ENCODE results near the gene SPATA6L. TPM values are rescaled to one million over a fixed set of nuclear protein-coding genes. Genes with fewer than 3 reads are reported as not detected.
A peak's percentile ranks its signal among the peaks of the same experiment; 100 is the strongest.

The SPATA6L gene
- total and polyA plus RNA-seq, 8 donors: 4.2 to 12.5 (median 7.8) TPM

- ATAC-seq (no peak), FAIRE-seq (no peak), DNase-seq (no peak)
- intact Hi-C loops (cut with DNase I): no loop called here
- WGBS, 2 donors: 39 to 92% methylated on average over 2 of the region's 2 CpGs
- Histone ChIP-seq H3K27ac (no peak overlapping the region), H3K36me3 (peaks cover 0 to 12% (median 3%) of the 10 kb centered on the region in 3 donors), H3K27me3 (no peaks in the 10 kb centered on the region), H3K4me1 (peaks cover 4 to 15% (median 14%) of the 10 kb centered on the region in 3 donors), H3K9me3 (no peaks in the 10 kb centered on the region), H3K4me3 (no peak overlapping the region)
- TF ChIP-seq, protein P1, sequence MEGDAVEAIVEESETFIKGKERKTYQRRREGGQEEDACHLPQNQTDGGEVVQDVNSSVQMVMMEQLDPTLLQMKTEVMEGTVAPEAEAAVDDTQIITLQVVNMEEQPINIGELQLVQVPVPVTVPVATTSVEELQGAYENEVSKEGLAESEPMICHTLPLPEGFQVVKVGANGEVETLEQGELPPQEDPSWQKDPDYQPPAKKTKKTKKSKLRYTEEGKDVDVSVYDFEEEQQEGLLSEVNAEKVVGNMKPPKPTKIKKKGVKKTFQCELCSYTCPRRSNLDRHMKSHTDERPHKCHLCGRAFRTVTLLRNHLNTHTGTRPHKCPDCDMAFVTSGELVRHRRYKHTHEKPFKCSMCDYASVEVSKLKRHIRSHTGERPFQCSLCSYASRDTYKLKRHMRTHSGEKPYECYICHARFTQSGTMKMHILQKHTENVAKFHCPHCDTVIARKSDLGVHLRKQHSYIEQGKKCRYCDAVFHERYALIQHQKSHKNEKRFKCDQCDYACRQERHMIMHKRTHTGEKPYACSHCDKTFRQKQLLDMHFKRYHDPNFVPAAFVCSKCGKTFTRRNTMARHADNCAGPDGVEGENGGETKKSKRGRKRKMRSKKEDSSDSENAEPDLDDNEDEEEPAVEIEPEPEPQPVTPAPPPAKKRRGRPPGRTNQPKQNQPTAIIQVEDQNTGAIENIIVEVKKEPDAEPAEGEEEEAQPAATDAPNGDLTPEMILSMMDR (IDR thresholded peaks at IDR 0.05): no peak
These were observed 22.7 kb upstream of the SPATA6L start for GRCh38 chr9:4689021-4689420.

DNA sequence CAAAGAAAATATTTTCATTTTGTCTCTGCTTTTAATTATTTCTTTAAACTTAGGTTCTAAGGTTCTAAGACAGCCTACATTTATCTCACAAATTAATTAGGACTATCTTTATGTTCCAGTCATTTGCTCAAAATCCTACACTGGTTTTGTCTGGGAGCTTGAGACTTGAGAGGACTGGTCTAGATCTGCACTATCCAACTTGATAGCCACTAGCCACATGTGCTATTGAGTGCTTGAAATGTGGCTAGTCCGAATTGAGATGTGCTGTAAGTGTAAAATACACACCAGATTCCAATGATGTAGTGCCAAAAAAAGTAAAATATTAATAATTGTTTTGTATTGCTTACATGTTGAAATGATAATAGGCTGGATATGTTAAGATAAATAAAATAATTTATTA, 20.3 kb upstream of the SPATA6L start:
- FAIRE-seq (no peak), ATAC-seq (no peak), DNase-seq (no peak)
- Histone ChIP-seq H3K27me3 (no peaks in the 10 kb centered on the region), H3K4me3 (no peak overlapping the region), H3K27ac (no peak overlapping the region), H3K4me1 (peaks cover 7 to 15% (median 14%) of the 10 kb centered on the region in 3 donors), H3K9me3 (no peaks in the 10 kb centered on the region), H3K36me3 (peaks cover 0 to 12% (median 3%) of the 10 kb centered on the region in 3 donors)
- intact Hi-C loops (cut with DNase I): no loop called here
- TF ChIP-seq, protein P1 (IDR thresholded peaks at IDR 0.05): no peak
- 19 to 20% methylated on average over 1 of the region's 1 CpG for WGBS, 2 donors

DNA sequence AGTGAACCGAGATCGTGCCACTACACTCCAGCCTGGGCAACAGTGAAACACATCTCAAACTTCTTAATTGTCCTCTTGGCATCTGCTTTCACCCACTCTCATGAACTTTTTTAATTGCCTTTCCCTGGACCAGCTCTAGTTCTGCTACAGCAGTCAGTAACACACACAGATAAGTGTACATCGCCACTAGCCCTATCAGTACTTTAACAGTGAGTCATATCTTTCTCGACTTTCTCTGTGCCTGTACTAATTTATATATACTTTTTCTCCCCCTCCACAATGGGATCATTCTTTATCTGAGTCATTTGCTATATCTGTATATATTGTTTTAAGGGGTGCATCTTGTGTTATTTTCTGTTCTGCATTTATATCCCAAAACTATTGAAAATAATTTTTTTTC, 19.8 kb upstream of the SPATA6L start:
- no peak for DNase-seq

DNA sequence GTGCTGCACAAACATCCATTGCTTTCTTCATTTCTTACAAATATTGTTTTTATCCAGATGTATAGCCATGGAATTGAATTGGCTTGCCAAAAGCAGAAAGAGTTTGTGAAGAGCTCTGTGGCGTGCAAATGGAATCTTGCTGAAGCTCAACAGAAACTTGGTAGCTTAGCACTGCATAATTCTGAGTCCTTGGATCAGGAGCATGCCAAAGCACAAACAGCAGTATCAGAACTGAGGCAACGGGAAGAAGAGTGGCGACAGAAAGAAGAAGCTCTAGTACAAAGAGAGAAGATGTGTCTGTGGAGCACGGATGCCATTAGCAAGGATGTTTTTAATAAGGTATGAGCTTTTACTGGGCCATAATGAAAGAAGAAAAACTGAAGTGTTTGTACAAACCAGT, 18.5 kb upstream of the SPATA6L start:
- intact Hi-C loops (cut with DNase I): no loop called here
- no peaks in the 10 kb centered on the region for H3K9me3 ChIP-seq
- WGBS, 2 donors: 77% methylated on average over 4 of the region's 4 CpGs
- no peak overlapping the region for H3K4me3 ChIP-seq
- ATAC-seq (no peak), FAIRE-seq (no peak), DNase-seq (no peak)
- peaks cover 0 to 12% (median 0%) of the 10 kb centered on the region in 3 donors for H3K36me3 ChIP-seq
- TF ChIP-seq, protein P1 (IDR thresholded peaks at IDR 0.05): no peak
- H3K27me3 ChIP-seq: no peaks in the 10 kb centered on the region
- no peak overlapping the region for H3K27ac ChIP-seq
- H3K4me1 ChIP-seq: peaks cover 11 to 17% (median 14%) of the 10 kb centered on the region in 3 donors

More for the DNA sequence above, 19.8 kb upstream of the SPATA6L start:
- FAIRE-seq (peak; percentile 9), ATAC-seq (peak in 3 of 4 donors; percentile 41 to 47 (median 41))
- Histone ChIP-seq H3K9me3 (no peaks in the 10 kb centered on the region), H3K4me3 (no peak overlapping the region), H3K27ac (no peak overlapping the region), H3K27me3 (no peaks in the 10 kb centered on the region), H3K36me3 (peaks cover 0 to 12% (median 3%) of the 10 kb centered on the region in 3 donors), H3K4me1 (peaks cover 11 to 17% (median 14%) of the 10 kb centered on the region in 3 donors)
- WGBS, 2 donors: 62 to 68% methylated on average over 4 of the region's 4 CpGs
- TF ChIP-seq, protein P1 (IDR thresholded peaks at IDR 0.05): no peak
- intact Hi-C loops (cut with DNase I): no loop called here

- no peaks in the 10 kb centered on the region for H3K27me3 ChIP-seq
- DNase-seq (no peak), ATAC-seq (no peak), FAIRE-seq (no peak)
- no peaks in the 10 kb centered on the region for H3K9me3 ChIP-seq
- intact Hi-C loops (cut with DNase I): no loop called here
- H3K36me3 ChIP-seq: peaks cover 0 to 9% (median 0%) of the 10 kb centered on the region in 3 donors
- H3K4me1 ChIP-seq: peaks cover 12 to 16% (median 12%) of the 10 kb centered on the region in 3 donors
- peak overlapping the region in 3 of 4 donors; percentile 69 to 81 (median 76) for H3K4me3 ChIP-seq
- WGBS, 2 donors: 18 to 19% methylated on average over 2 of the region's 2 CpGs
- peak overlapping the region in 3 of 4 donors; percentile 91 to 99 (median 99) for H3K27ac ChIP-seq
- TF ChIP-seq, protein P1 (IDR thresholded peaks at IDR 0.05): no peak
These were observed 14.5 kb upstream of the SPATA6L start for GRCh38 chr9:4680750-4681149.
